ENCODE results near the gene IRF4.

GRCh38 chr6:398065-398464, 6.5 kb downstream of the IRF4 start:
- TF ChIP-seq EZH2phosphoT487 (IDR thresholded peaks at IDR 0.05) = no peak
- TF ChIP-seq, protein P1, sequence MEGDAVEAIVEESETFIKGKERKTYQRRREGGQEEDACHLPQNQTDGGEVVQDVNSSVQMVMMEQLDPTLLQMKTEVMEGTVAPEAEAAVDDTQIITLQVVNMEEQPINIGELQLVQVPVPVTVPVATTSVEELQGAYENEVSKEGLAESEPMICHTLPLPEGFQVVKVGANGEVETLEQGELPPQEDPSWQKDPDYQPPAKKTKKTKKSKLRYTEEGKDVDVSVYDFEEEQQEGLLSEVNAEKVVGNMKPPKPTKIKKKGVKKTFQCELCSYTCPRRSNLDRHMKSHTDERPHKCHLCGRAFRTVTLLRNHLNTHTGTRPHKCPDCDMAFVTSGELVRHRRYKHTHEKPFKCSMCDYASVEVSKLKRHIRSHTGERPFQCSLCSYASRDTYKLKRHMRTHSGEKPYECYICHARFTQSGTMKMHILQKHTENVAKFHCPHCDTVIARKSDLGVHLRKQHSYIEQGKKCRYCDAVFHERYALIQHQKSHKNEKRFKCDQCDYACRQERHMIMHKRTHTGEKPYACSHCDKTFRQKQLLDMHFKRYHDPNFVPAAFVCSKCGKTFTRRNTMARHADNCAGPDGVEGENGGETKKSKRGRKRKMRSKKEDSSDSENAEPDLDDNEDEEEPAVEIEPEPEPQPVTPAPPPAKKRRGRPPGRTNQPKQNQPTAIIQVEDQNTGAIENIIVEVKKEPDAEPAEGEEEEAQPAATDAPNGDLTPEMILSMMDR (IDR thresholded peaks at IDR 0.05) = no peak
- no peak for TF ChIP-seq EZH2 (IDR thresholded peaks at IDR 0.05)
